AML-193 (cell line): ENCODE measurements around the gene ZFP3.
"Not testable (repeated sequence)": the region's sequence is repeated elsewhere in the genome, so short reads cannot be mapped to it uniquely, and the experiment has no call there.

Experiments used
- DNase-seq, 2 experiments: peaks; one replicate each; lab custom pipeline; 2025; lab: John Stamatoyannopoulos, UW

Gene ZFP3

DNA sequence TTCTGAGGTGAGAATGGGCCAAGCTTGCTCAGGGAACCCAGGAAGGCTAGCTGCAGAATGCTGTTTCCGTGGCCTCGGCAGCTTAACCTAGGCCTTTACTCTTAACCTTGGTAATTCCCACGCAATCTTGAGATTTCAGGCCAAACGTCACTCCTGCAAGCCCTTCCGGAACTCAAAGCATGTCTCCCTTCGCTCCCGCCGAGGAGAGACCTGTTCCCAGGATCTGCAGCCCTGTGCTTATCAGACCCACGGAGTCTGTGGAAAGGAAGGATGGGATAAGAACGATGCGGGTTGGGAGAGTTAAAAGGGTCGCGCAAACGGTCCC is 524 bp upstream of the ZFP3 start:
- DNase-seq: no peak

DNA sequence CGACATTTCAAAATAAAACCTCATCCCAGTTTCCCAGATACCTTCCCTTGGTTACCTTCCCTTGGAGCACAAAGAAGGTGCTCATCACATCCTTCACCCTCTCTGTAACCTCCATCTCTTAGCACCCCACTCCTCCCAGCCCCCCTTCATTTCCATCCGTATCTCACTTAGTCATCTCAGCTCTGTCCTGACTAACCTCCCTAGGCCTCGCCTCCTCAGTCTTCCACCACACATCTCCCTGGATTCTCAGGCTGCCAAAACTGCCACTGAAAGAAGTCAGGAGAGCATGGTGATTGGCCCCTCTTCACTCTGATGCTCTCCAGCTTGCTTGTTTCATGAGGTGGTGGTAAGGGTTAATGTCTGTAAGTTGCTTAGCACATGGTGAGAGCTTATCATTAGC is 2.3 kb downstream of the ZFP3 start:
- no peak for DNase-seq

DNA sequence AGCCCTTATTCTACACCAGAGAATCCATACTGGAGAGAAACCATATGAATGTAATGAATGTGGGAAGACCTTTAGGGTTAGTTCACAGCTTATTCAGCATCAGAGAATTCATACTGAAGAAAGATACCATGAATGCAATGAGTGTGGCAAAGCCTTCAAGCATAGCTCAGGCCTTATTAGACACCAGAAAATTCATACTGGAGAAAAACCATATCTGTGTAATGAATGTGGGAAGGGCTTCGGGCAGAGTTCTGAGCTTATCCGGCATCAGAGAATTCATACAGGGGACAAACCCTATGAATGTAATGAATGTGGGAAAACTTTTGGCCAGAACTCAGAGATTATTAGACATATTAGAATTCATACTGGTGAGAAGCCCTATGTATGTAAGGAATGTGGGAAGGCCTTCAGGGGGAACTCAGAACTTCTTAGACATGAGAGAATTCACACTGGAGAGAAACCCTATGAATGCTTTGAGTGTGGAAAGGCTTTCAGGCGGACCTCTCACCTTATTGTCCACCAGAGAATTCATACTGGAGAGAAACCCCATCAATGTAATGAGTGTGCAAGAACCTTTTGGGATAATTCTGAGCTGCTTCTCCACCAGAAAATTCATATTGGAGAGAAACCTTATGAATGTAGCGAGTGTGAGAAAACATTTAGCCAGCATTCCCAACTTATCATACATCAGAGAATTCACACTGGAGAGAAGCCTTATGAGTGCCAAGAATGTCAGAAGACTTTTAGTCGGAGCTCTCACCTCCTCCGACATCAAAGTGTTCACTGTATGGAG is 14.1 kb downstream of the ZFP3 start:
- no peak for DNase-seq

DNA sequence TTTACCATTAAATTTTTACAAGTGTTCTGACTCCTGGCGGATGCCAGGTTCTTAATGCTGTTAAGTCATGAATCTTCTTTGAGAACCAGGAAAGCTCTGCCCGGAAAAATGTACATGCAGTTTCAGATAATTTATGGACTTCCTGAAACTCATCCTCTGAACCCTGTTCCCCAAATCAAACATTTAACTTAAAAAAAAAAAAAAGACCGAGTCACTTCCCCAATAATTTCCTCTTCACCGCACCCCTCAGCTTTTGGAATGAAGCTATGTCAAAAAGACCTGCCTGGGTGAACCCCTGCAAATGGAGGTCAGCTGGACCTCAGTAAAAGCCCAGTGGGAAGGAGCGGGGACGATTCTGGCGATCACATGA is 18.4 kb downstream of the ZFP3 start:
- DNase-seq: no peak

DNA sequence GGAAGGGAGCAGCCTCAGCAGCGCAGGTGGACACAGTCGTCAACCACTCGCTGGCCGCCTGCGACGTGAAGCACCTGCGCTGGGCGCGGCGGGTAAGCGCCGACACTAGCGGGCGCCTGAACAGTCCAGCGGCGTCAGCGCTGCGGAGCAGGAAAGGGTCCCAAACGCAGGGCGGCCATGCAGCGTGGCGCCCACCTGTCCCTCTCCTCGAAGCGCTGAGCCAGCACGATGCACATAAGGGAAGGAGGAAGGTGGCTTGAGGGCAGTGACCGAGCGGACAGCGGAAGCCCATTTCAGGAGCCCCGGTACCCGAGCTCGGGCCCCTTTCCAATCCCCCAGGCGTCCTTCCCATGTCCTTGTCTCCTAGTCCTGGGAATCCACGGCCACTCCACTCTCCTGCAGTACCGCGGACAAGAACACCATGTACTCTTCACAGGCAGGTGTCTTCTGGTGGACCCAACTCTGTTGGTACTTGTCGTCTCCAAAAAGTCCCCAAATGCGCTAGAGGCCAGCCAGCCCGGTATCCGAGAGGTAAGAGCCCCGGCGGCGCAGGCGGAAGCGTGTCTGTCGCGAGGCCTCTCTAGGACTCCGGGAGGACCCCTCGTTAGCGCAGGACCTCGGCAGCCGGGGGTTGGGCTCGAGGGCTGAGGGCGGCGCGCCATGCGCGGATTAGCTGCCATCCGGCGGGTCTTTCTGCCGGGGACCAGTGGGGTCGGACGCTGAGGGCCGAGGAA is 19.0 kb downstream of the ZFP3 start:
- DNase-seq: no peak

DNA sequence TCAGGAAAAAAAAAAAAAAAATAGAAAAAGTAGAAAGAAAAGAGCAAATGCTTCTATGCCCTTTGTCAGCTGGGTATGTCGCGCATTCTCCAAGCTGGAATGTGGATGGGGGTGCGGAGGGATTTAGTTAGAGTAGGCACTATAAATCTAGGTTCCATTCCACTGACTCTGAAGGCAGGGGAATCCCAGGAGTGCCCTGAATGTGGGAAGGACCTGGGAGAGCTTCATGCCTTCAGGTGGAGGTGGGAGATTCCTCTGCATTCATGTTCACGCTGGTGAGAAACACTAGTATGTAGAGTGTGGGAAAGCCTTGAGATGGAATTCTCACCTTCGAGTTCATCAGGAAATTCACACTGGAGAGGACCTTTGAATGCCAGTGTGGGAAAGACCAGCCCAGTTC is 21.0 kb downstream of the ZFP3 start:
- no peak for DNase-seq

DNA sequence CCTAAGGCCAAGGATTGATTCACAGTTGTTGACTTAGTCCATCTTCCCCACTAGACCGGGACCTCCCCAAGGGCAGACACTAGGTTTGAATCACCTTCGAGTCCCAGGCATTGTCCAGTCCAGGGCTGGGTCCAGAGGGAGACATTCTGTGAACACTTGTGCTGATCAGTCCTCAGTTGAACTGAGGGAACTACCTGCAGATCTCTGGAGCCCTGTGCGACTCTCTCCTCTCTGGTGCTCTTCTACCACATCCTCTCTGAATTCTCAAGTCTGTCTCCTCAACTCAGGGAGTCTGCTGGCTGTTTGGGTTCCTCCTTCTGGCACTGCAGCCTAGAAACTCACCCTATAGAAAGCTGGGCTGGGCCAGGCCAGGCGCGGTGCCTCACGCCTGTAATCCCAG is 22.6 kb downstream of the ZFP3 start:
- DNase-seq: no peak

DNA sequence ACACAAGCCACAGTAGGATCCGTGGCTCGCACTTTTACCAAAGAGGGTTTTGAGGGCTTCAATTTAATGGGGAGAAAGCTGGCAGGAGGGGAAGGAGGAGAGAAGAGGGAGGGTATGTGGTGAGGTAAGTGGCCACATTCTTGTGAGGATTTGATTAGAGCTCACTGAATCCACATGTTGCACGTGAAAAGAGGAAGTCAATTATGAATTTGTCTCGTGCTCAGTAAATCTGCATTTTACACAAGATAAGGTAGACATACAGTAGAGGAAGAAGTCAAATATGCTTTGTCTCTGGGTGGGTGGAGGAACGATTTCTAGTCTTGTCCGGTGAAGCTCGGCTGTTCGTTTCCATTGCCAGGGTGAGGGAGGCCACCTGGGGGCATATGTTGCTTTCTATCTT is 32.5 kb downstream of the ZFP3 start:
- peak; percentile 1 to 21 for DNase-seq

DNA sequence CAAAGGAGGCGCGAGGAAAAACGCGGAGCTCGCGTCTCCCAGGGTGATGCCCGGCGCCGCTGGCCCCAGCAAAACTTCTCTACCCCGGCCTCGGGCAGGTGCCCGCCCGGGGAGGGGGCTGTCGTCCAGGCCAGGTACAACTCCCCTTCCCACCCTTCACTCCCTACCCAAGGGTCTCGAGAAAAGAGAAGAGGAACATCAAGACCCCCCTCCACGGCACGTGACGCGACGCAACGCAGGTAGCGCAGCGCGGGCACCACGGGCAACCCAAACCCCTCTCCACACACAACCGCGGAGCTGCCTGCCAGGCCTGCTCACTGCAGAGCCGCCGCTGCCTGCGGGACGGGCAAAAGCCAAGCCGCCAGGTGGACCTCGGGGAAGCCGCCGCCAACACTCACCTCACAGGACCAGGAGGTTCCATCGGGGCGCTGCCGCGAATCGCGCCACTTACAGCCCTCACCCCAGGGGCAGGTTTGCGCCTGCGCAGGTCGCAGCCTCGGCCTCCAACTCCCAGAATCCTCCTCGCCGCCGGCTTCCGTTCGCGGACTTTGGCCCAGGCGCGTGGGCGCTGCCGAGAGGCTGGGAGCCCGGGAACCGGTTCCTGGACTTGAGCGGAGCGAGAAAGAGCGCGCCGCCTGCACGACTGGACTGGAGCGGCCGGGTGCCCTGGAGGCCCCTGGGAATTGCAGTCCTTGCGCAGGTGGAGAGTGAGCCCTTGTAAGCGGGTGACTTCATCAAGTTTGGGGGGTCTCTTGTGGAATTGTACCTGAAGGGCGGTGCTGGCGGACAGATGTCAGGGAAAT is 33.3 kb downstream of the ZFP3 start, which contains the start of gene ZNF232:
TSS of gene ZNF232 (minus strand) at position 477 of the 803 bp plus-strand sequence. CDS start at position 421, 56 bp downstream.
- DNase-seq: peak; percentile 47 to 65

DNA sequence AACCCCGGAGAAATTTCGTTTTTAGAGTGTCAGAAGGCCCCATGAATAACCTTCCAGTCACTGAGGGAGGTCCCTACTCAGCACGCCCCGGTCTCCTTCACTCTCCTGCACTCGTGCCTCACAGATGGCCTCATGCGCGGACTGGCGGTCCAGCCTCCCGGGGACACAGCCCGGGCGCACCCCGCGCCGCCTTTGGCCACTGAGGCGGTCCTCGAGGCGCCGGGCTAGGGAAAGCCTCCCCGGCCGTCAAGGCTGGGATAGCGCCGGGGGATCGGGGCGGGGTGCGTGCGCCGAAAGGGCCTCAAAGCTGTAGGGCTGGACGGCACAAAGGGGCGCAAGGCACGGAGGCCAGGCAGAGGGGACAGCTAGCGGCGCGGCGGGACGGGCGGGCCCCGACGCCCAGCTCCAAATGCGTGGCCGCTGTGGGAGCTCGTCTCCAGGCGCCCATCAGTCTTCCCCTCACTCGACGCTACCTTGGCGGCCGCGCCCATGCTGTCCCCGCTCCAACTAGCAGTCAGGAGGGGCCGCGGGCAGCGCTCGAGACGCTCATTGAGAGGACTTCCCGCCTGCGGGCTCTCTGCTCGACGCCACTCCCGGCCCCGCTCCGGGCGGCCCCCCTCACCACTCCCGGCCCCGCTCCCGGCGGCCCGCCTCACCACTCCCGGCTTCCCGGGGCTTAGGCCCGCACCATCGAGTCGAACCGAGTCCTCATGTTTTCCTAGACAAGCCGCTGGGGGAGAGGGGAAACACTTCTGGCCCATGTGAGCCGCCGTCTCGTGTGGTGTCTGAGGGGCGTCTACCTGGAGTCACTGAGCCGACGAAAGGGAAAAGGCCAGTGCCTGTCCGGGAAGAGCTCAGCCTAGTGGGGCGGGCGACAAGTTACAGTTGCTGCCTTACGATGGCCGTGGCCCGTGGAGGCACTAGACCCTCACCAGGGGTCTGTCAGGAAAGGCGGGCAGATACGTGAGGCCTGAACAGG is 37.7 kb downstream of the ZFP3 start, which contains the start of gene USP6:
TSS of gene USP6 (plus strand) at position 360 of the 979 bp plus-strand sequence. CDS start 14,336 bp downstream, outside the sequence.
- no peak for DNase-seq

DNA sequence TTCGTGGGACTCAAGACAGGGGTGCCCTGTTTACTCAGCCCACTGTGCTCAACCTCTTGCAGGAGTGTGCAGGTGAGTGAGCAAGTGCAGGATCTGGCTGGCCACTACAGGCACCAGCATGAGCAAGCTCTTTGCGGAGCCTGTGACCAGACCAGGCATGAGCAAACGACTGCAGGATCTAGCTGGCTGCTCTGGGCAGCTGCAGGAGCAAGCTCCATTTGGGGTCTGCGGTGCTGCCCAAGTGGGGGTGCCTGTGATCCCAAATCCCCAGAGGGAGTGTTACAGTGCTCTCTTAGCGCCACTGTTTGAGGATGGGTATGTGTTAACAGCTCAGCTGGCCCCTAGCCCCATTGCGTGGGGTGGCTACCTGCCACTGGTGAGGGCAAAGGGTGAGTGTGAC is 40.0 kb downstream of the ZFP3 start:
- DNase-seq: no peak

DNA sequence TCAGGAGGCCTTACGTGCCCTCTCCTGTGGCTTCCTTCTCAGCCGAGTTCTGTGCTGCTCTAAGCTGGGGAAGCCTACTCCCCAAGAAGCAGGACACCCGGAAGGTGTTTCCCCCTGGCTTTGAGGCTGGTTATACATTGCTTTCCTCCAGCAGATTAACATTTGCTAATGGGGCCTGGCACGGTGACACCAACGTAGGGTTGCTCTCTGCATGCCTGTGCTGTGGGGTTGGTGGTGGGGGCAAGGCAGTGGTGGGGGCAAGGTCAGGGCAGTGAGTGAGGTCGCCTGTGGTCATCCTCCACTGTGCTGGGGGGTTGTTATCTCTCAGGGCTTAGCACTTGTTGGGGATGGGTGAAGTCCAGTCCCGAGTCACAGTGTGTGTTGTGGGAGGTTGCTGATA is 41.8 kb downstream of the ZFP3 start:
- DNase-seq: no peak

DNA sequence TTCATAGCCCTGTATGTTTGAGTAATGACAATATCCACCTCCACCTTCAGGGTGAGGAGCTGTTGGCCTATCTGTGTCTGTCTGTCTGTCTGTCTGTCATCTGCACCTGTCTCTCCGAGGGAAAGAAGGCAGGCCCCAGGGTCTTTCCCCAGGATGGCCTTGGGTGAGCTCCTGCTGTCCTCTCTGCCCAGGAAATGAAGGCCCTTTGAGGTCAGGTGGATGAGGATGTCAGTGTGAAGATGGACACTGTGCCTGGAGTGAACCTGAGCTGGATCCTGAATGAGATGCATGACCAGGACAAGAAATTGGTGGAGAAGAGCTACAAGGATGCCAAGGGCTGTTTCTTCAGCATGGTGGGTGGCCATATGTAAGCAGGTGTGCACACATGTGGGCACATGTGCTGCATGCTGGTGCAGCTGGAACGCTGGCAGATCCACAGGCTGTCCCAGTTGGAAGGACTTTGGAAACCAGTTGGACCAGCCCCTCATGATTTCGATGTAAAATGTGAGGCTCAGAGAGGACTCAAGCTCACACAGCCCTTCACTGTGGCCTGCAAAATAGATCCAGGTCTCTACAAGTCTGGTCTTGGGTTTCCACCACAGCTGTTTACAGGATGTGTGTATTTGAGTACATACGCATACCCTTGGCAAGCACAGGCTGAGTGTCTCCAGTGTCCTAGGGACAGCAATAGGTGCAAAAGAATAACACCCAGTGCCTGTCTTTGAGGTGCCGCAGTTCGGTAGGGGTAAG is 42.3 kb downstream of the ZFP3 start:
- not testable (repeated sequence) for DNase-seq

DNA sequence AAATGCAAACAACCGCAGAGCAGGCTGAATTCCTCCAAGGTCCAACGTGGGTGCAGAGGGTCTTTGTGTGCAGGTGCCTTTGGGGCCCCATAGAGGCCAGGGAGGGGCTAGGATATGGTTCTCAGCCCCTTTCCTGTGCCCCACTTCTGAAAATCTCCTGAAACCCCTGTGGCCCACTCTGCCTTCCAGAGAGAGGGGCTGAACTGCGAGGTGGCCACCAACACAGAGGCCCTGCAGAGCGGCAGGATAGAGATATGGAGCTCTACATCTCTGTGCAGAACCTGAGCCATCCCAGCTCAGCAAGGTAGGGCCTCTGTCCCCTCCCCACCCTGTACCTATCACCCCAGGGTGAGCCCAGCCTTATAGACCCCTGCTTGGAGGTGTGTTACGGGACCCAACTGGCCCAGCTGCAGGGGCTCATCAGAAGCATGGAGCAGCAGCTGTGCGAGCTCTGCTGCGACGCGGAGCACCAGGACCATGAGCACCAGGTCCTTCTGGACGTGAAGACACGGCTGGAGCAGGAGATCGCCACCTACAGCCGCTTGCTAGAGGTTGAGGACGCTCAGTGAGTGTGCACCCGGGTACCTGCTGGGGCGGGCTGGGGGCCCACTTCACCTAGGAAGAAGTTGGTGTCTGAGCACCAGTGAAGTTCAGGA is 43.0 kb downstream of the ZFP3 start:
- DNase-seq: no peak

DNA sequence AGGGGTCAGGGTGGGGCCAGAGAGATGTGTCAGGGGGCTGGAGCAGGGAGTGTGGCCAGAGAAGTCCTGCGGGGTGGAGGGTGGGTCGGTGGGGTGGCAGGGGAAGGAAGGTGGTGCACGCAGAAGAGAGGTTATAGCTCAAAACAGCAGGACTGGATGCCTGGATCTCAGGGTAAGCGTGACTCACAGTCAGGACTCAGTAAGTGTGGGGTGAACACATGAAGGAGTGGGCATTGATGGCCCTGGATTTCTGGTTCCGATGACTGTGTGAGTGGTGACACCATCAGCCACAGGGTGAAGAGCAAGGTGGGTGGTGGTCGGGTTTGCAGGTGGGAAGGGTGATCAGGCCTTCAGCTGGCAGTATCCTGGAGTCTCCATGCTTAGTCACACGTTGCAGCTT is 43.8 kb downstream of the ZFP3 start:
- DNase-seq: not testable (repeated sequence)

DNA sequence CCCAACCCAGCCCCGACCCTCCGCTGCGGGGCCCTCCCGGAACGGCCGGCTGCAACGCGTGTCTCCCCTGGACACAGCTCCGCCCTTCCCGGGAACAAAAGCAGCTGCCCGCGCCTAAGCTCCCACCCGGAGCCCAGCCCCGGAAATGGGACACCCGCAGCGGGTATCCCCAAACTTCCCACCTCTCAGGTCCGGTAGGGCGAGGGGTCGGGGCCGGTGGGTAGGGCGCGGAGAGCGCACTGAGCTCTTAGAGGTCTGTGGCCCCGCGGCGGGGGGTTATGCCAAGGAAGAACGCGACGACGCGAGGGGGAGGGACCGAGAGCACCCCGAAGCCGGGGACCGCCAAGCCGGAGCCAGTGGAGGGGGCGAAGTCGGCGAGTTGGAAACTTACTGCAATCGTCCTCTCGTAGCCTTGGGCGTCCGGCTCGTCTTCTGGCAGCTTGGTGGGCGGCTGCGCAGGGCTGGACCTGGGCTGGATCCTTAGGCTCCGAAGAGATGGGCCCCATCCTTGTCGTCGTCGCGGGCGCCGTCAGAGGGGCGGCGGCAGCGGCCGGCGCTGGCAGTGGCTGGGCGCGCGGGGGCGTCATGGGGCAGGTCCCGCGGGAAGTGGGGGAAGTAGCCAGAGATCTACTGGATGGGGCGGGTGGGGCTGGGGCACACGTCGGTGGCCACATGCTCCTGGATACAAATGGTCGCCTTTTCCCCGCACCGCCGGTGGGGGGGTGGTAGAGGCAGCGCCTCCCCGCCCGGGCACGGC is 44.5 kb downstream of the ZFP3 start:
- no peak for DNase-seq

DNA sequence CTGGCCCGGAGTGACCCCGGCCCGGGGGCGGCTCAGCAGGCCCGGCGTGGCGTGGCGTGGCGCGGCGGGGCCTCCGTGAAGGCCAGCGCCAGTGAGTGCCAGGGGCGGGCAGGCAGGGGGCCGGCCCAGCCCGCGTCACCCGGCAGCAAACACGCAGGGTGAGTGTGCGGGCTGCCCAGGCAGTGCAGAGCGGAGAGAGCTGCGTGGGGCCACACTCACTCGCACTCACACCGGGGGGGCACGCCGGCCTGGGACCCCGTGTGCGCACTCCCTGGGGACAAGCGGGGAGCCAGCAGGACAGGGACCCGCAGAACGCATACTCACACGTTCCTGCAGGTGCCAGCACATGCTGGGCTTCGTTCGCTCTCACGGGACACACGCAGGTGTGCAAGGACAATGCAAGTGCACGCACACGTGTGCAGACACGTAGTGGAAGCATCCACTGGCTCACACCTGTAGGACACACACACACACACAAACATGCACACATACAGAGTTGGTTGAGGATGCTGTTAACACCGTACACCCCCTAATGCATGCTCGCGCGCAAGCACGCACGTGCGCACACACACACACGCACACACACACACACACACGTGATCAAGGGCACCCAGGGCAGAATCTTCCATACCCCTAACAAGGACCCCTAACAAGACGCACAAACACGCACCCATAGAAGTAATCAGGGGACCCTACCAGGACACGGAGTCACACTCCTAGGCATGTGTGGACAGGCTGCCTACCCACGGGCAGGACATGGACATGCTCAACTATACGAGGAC is 45.3 kb downstream of the ZFP3 start:
- DNase-seq: no peak

DNA sequence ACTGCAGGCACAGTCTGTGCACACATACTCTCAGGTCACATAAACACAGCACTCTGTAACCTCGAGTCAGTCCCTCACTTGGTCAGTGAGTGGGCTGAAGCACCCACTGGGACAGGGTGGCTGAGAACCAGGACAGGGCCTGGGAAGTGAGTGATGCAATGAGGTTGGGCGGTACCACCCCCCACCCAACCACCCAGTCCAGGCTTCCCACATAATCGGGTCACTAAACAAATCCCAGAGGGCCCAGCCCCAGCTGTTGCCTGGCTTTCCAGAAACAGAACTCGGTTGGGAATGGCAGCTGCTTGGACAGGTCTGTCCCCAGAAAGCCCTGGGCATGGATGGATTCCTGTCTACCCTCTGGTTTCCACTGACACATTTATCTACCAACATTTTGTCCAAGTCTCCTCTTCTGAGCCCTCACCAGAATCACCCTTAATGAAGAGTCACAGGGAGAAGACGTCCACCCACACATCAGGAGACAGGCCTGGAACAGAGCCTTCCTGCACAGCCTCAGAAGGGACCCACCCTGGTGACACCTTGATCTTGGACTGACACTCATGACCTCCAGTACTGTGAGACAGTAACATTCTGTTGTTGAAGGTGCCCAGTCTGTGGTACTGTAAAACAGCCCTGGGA is 46.0 kb downstream of the ZFP3 start:
- not testable (repeated sequence) for DNase-seq
